KOPT-K1 (cell line): ENCODE measurements around the gene COL27A1.
"Not testable (repeated sequence)": the region's sequence is repeated elsewhere in the genome, so short reads cannot be mapped to it uniquely, and the experiment has no call there.

Experiments
- H3K27ac ChIP-seq: fragments of 200-600 bp; sonication (generic); 2 replicates; pipeline ENCODE4 v1.5.1; 2016; ENCODE audit warnings: antibody characterized with exemption, mild to moderate bottlenecking, low read depth, low read length; ENCODE audit not compliant: poor library complexity, severe bottlenecking
- H3K36me3 ChIP-seq: fragments of 200-600 bp; sonication (generic); 2 replicates; pipeline ENCODE4 v1.5.1; 2017; ENCODE audit warnings: antibody characterized with exemption, mild to moderate bottlenecking, low read length, moderate library complexity; ENCODE audit not compliant: insufficient read depth
- H3K9me3 ChIP-seq: fragments of 200-600 bp; sonication (generic); 2 replicates; pipeline ENCODE4 v1.5.1; 2017; ENCODE audit warnings: antibody characterized with exemption, low read length, mild to moderate bottlenecking; ENCODE audit not compliant: insufficient read depth, poor library complexity, severe bottlenecking

Gene COL27A1

DNA sequence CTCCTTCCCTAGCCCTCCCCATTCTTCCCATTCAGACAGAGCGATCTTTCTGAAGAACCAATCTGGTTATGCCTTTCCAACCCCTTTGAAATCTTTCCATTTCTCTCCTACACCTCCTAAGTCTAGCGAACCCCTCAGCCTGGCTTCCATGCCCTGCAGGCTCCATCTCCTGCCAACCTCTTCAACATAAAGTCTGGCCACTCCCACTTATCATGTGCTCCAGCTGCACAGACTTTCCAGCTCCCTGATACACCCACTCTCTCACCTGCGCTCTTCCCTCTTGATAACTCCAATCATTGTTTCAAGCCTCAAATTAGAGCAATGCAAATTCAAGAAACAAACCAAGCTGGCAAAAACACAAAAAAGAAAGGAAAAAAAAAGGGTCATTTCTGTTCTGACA lies 163.8 kb downstream of the COL27A1 start:
- Histone ChIP-seq H3K27ac (no peak overlapping the region), H3K36me3 (no peaks in the 10 kb centered on the region), H3K9me3 (no peaks in the 10 kb centered on the region)

DNA sequence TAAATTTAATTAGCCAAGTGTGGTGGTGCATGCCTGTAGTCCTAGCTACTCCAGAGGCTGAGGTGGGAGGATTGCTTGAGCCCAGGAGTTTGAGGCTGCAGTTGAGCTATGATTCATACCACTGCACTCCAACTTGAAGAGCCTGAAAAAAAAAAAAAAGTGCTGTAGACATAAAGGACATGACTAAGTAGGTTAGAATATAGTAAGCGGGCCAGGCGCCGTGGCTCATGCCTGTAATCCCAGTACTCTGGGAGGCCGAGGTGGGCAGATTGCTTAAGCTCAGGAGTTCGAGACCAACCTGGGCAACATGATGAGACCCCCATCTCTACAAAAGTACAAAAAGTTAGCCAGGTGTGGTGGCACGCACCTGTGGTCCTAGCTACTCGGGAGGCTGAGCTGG lies 165.4 kb downstream of the COL27A1 start:
- H3K27ac ChIP-seq, H3K36me3 ChIP-seq, H3K9me3 ChIP-seq: not testable (repeated sequence)

DNA sequence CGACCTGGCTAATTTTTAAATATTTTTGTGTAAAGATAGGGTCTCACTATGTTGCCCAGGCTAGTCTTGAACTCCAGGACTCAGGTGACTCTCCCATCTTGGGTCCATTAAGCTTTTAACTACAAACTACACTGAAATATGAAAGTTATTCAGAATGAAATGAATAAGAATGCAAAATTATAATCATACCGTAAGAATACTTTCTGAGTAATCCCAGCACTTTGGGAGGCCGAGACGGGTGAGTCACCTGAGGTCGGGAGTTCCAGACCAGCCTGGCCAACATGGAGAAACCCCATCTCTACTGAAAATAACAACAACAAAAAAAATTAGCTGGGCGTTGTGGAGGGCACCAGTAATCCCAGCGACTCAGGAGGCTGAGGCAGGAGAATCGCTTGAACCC lies 166.4 kb downstream of the COL27A1 start:
- no peaks in the 10 kb centered on the region for H3K9me3 ChIP-seq
- no peaks in the 10 kb centered on the region for H3K36me3 ChIP-seq
- H3K27ac ChIP-seq: no peak overlapping the region

DNA sequence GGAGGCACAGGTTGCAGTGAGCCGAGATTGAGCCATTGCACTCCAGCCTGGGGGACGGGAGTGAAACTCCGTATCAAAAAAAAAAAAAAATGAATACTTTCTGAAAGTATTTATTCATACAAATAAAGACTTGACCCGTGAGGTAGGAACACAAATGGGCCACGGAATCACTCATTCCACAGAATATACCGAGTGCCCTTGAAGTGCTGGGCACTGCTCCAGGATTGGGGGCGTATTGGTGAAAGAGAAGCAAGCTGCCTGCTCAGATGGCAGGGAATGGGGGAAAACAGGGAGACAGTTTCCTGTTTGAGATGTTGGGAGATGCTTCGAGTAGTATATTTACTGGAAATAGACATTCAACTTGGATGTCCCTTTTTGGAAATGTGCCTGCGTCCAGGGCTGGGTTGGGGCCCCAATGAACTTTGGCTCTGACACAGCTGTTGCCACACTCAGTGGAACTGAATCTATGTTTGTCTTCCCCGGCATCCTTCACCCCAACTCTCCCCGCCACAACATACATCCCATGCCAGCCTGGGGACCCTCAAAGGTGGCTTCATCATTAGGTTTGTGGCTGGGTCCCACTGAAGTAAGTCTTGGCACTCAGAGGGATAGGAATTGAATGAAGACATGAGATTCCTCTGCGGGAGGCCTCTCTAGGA lies 167.0 kb downstream of the COL27A1 start:
- H3K27ac ChIP-seq, H3K36me3 ChIP-seq, H3K9me3 ChIP-seq: not testable (repeated sequence)

DNA sequence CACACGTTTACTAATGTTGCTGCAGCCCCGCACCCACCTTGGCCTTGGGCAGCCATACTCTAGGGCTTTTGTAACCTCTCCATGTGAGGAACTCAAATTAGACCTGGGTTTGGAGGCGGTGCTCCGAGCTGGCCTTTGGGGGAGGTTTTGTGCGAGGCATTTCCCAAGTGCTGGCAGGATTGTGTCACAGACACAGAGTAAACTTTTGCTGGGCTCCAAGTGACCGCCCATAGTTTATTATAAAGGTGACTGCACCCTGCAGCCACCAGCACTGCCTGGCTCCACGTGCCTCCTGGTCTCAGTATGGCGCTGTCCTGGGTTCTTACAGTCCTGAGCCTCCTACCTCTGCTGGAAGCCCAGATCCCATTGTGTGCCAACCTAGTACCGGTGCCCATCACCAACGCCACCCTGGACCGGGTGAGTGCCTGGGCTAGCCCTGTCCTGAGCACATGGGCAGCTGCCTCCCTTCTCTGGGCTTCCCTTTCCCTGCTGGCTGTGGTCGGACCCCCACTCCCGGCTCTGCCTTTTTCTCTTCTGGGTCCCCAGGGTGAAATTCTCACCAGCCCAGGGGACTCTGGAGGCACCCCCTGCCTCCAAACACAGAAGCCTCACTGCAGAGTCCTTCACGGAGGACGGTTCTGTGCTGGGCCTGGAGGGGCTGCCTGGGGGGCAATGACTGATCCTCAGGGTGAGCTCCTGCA lies 167.6 kb downstream of the COL27A1 start, which contains the start of gene ORM1:
Gene ORM1 (plus strand): TSS at position 268 of the 701 bp plus-strand sequence. CDS start 36 bp downstream, at position 304.
- not testable (repeated sequence) for H3K27ac ChIP-seq, H3K36me3 ChIP-seq, H3K9me3 ChIP-seq

DNA sequence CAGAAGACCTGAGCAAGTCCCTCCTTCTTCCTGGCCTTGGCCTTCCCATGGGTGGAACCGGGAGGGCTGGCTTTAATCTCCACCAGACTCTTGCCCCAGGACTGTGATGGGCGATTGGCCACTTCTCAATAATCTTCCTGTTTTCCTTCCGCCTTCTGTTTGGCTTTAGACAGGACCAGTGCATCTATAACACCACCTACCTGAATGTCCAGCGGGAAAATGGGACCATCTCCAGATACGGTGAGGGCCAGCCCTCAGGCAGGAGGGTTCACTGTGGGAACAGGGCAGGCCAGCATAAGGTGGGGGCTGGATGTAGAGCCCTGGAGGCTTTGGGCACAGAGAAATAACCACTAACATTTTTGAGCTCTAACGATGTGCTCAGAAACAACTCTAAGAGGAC lies 168.5 kb downstream of the COL27A1 start:
- not testable (repeated sequence) for H3K9me3 ChIP-seq, H3K36me3 ChIP-seq, H3K27ac ChIP-seq

DNA sequence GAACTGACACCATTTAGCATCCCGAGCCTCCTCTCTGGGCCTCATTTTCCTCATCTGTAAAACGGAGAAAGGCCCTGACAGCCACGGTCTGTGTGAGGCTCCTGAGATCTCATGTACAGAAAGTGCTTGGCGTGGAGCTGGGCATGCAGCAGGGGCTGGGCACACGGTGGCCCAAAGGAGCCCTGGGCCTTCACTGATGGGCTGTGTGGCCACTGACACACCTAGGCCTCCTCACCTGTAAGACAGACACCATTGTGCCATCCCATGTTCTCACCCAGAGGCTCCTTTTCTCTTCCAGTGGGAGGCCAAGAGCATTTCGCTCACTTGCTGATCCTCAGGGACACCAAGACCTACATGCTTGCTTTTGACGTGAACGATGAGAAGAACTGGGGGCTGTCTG lies 169.2 kb downstream of the COL27A1 start:
- Histone ChIP-seq H3K9me3 (no peaks in the 10 kb centered on the region), H3K27ac (no peak overlapping the region), H3K36me3 (no peaks in the 10 kb centered on the region)

DNA sequence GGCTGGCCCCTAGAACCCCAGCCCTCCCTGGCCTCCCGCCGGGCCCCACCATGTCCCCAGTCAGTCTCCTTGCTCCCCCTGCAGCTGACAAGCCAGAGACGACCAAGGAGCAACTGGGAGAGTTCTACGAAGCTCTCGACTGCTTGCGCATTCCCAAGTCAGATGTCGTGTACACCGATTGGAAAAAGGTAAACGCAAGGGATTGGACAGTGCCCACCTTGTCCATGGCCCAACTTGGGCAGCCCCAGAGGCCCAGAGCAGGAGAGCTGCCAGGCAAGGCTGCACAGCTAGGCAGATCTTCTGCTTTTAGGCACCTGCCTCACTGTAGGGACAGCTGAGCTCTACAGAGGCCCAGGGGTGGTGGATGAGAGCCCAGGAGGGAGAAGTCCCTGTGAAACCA lies 169.6 kb downstream of the COL27A1 start:
- H3K9me3 ChIP-seq, H3K36me3 ChIP-seq, H3K27ac ChIP-seq: not testable (repeated sequence)

DNA sequence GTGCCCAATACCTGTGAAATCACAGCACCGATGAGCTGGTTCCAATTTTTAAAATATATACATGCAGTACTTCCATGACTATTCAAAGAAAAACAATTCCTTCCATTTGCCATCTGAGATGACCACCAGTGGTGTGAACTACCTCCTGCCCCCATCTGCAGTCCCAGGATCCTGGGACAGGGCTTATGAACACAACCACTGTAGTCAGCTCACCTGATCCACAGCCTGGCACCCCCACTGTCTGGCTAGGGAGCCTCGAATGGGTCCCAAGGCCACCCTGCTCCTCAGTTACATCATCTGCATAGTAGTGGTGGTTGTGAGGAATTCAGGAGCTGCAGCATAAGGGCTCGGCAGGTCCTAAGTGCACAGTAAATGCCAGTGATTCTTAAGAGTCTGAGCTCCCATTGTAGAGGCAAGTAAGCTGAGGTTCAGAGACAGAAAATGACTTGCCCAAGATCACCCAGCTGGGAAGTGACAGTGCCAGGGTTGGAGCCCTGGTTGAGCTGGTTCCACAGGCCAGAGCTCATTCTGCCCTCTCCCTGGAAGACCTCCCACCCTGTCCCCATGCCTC lies 170.4 kb downstream of the COL27A1 start:
- H3K27ac ChIP-seq, H3K36me3 ChIP-seq, H3K9me3 ChIP-seq: not testable (repeated sequence)

DNA sequence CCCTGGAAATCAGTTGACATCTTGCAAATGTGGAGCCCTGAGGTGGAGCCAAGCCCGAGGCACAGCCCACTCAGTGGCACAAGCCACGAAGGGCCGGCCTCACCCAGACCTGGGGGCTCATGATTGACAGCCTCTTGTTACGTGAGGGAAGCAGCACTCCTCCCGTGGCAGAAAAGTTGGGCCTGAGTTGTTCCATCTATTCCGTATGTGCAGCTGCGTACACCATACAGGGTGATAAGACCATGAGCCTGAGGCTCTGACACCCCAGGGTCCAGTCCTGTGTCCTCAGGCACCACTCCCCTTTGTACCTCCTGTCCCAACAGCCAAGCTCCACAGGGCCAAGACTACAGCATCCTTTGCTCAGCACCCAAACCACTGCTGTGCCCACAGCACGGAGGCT lies 172.4 kb downstream of the COL27A1 start:
- no peaks in the 10 kb centered on the region for H3K36me3 ChIP-seq
- no peak overlapping the region for H3K27ac ChIP-seq
- H3K9me3 ChIP-seq: no peaks in the 10 kb centered on the region

DNA sequence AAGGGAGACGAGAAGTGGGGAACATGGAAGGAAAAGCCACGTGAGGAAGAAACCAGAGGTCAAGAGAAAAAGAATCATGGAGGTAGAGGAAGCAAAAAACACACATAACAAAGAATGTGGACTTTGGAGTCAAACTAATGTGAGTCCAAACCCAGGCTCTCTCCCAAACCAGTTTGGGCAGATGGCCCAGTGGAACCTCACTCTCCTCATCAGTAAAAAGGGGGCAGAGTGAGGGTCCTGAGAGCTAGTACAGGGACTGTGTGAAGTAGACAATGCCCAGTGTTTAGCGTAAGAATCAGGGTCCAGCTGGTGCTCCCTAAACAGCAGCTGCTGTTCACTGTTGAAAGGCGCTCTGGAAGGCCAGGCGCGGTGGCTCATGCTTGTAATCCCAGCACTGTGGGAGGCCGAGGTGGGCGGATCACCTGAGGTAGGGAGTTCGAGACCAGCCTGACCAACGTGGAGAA lies 173.1 kb downstream of the COL27A1 start:
- H3K9me3 ChIP-seq, H3K36me3 ChIP-seq, H3K27ac ChIP-seq: not testable (repeated sequence)

DNA sequence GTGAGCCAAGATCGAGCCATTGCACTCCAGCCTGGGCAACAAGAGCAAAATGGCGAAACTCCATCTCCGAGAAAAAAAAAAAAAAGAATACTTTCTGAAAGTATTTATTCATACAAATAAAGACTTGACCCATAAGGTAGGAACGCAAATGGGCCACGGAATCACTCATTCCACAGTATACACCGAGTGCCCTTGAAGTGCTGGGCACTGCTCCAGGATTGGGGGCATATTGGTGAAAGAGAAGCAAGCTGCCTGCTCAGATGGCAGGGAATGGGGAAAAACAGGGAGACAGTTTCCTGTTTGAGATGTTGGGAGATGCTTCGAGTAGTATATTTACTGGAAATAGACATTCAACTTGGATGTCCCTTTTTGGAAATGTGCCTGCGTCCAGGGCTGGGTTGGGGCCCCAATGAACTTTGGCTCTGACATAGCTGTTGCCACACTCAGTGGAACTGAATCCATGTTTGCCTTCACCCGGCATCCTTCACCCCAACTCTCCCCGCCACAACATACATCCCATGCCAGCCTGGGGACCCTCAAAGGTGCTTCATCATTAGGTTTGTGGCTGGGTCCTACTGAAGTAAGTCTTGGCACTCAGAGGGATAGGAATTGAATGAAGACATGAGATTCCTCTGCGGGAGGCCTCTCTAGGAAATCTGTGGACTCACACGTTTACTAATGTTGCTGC lies 173.7 kb downstream of the COL27A1 start:
- H3K9me3 ChIP-seq, H3K27ac ChIP-seq, H3K36me3 ChIP-seq: not testable (repeated sequence)

DNA sequence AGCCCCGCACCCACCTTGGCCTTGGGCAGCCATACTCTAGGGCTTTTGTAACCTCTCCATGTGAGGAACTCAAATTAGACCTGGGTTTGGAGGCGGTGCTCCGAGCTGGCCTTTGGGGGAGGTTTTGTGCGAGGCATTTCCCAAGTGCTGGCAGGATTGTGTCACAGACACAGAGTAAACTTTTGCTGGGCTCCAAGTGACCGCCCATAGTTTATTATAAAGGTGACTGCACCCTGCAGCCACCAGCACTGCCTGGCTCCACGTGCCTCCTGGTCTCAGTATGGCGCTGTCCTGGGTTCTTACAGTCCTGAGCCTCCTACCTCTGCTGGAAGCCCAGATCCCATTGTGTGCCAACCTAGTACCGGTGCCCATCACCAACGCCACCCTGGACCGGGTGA lies 174.3 kb downstream of the COL27A1 start, which contains the start of gene ORM2:
Gene ORM2 (plus strand): TSS at position 245 of the 398 bp plus-strand sequence. CDS start 36 bp downstream, at position 281.
- H3K27ac ChIP-seq, H3K9me3 ChIP-seq, H3K36me3 ChIP-seq: not testable (repeated sequence)

DNA sequence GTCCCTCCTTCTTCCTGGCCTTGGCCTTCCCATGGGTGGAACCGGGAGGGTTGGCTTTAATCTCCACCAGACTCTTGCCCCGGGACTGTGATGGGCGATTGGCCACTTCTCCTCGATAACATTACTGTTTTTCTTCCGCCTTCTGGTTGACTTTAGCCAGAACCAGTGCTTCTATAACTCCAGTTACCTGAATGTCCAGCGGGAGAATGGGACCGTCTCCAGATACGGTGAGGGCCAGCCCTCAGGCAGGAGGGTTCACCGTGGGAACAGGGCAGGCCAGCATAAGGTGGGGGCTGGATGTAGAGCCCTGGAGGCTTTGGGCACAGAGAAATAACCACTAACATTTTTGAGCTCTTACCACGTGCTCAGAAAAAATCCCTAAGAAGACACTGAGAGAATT lies 175.3 kb downstream of the COL27A1 start:
- Histone ChIP-seq H3K9me3 (no peaks in the 10 kb centered on the region), H3K36me3 (peaks cover 13% of the 10 kb centered on the region), H3K27ac (no peak overlapping the region)
